HG02798 (cell line): ENCODE measurements around the gene OST4.
"Not testable (repeated sequence)": the region's sequence is repeated elsewhere in the genome, so short reads cannot be mapped to it uniquely, and the experiment has no call there.

Experiments used
- ATAC-seq: cut with Tn5 transposase; IDR thresholded peaks from one replicate; pipeline ENCODE4 v1.9.1; 2021; ENCODE audit warnings: mild to moderate bottlenecking; ENCODE audit not compliant: unreplicated experiment, poor library complexity

OST4 gene

GRCh38 chr2:27080140-27080469 lies 8.7 kb upstream of the OST4 start:
- ATAC-seq, result no peak

GRCh38 chr2:27079233-27080139 lies 8.0 kb upstream of the OST4 start:
- ATAC-seq, result no peak

- no peak for ATAC-seq
These were observed 7.1 kb upstream of the OST4 start, which contains the start of gene EMILIN1 for GRCh38 chr2:27078267-27079194. EMILIN1 (plus strand) TSS chr2:27078615; CDS start chr2:27079066, 451 bp downstream.

- ATAC-seq, result no peak
These were observed 5.8 kb upstream of the OST4 start for GRCh38 chr2:27077231-27077630.

- ATAC-seq, result no peak
These were observed 4.9 kb upstream of the OST4 start for GRCh38 chr2:27076323-27076722.

- not testable (repeated sequence) for ATAC-seq
These were observed 4.1 kb upstream of the OST4 start for GRCh38 chr2:27075566-27075871.

- no peak for ATAC-seq
These were observed 3.5 kb upstream of the OST4 start for GRCh38 chr2:27074738-27075565.

GRCh38 chr2:27073782-27074181 lies 2.3 kb upstream of the OST4 start:
- ATAC-seq, result no peak

GRCh38 chr2:27072920-27073319 lies 1.5 kb upstream of the OST4 start:
- no peak for ATAC-seq

GRCh38 chr2:27071990-27072830 lies 756 bp upstream of the OST4 start:
- no peak for ATAC-seq

GRCh38 chr2:27070653-27071276 lies 689 bp downstream of the OST4 start:
- ATAC-seq, result no peak

GRCh38 chr2:27069961-27070618 lies 1.4 kb downstream of the OST4 start:
- ATAC-seq, result no peak

GRCh38 chr2:27069436-27069835 lies 2.0 kb downstream of the OST4 start:
- ATAC-seq, result no peak

- ATAC-seq, result no peak
These were observed 4.1 kb downstream of the OST4 start for GRCh38 chr2:27067385-27067784.

- no peak for ATAC-seq
These were observed 6.3 kb downstream of the OST4 start for GRCh38 chr2:27065128-27065527.

- no peak for ATAC-seq
These were observed 11.1 kb downstream of the OST4 start for GRCh38 chr2:27060323-27060722.

- no peak for ATAC-seq
These were observed 12.2 kb downstream of the OST4 start for GRCh38 chr2:27059141-27059820.

GRCh38 chr2:27058210-27058609 lies 13.2 kb downstream of the OST4 start:
- ATAC-seq, result no peak
